Uterus (tissue), 4 donors: Measurements from ENCODE around the gene SYNE1. TPM values are rescaled to one million over a fixed set of nuclear protein-coding genes. Genes with fewer than 3 reads are reported as not detected.
"Not testable (repeated sequence)": the region's sequence is repeated elsewhere in the genome, so short reads cannot be mapped to it uniquely, and the experiment has no call there.

ENCODE experiments used
- DNase-seq, 2 donors: peaks; one replicate each; pipeline ENCODE4 v3.0.0-alpha.2; 2019 to 2020
- H3K27ac ChIP-seq, 2 donors: fragments of 200-600 bp; sonication (generic); 1 replicate in 1 of 2; 2 replicates in 1 of 2; pipeline ENCODE4 v1.5.1; 2016 to 2018
- H3K27me3 ChIP-seq, 2 donors: fragments of 200-600 bp; sonication (generic); one replicate each; pipeline ENCODE4 v1.5.1; 2018 to 2019; ENCODE audit warnings: control low read depth in 1 of 2
- H3K36me3 ChIP-seq, 2 donors: fragments of 200-600 bp; sonication (generic); one replicate each; pipeline ENCODE4 v1.5.1; 2019; ENCODE audit warnings: control low read depth in 1 of 2
- H3K4me1 ChIP-seq, 2 donors: fragments of 200-600 bp; sonication (generic); one replicate each; pipeline ENCODE4 v1.5.1; 2018 to 2019; ENCODE audit warnings: control low read depth in 1 of 2
- H3K4me3 ChIP-seq, 2 donors: fragments of 200-600 bp; sonication (generic); 1 replicate in 1 of 2; 2 replicates in 1 of 2; pipeline ENCODE4 v1.5.1; 2018 to 2019; ENCODE audit warnings: mild to moderate bottlenecking in 1 of 2
- H3K9me3 ChIP-seq, 2 donors: fragments of 200-600 bp; sonication (generic); one replicate each; pipeline ENCODE4 v1.5.1; 2019; ENCODE audit warnings: control low read depth in 1 of 2
- CTCF ChIP-seq, 4 experiments: fragments of 200-600 bp in 2 of 4; fragments of 450-650 bp in 2 of 4; sonication (generic) in 2 of 4; IDR thresholded peaks; one replicate each; pipeline ENCODE4 v1.5.1; 2016 to 2019; ENCODE audit warnings: antibody characterized with exemption in 4 of 4, mild to moderate bottlenecking in 2 of 4, moderate library complexity in 1 of 4
- POLR2A ChIP-seq, 2 donors: fragments of 450-650 bp; IDR thresholded peaks; one replicate each; pipeline ENCODE4 v1.6.1; 2016; ENCODE audit warnings: antibody characterized with exemption in 2 of 2, mild to moderate bottlenecking in 1 of 2, moderate library complexity in 1 of 2
- intact Hi-C: fragments of 100-400 bp; cut with DNase I; formaldehyde crosslinking; loops from one replicate; pipeline ENCODE4 v1.15.1; 2023; ENCODE audit warnings: low total_unique reads
- small RNA-seq: library from RNA; depleted of rRNA; stranded (forward); fragments of <200 nt; gene quantifications from one replicate; pipeline ENCODE3, GENCODE V24; 2016
- total RNA-seq, 4 donors: library from RNA; depleted of rRNA in 3 of 4; stranded (reverse); fragments of >200 nt in 3 of 4; gene quantifications; one replicate each; pipeline versions ENCODE4 v1.1.0 to v1.2.4, GENCODE V29; 2014 to 2023
- donor health status: DM: yes; HTN: yes; CAD: no.

Gene SYNE1
- total RNA-seq, 4 donors from 2014 or later, result 134 to 339 (median 181) TPM

- no peak for TF ChIP-seq CTCF (IDR thresholded peaks at IDR 0.05)
- no peak for TF ChIP-seq POLR2A (IDR thresholded peaks at IDR 0.05)
- Histone ChIP-seq H3K4me1 (no peaks in the 10 kb centered on the region), H3K4me3 (no peak overlapping the region), H3K27ac (peak overlapping the region; percentile 13 to 50), H3K36me3 (no peaks in the 10 kb centered on the region), H3K27me3 (no peaks in the 10 kb centered on the region), H3K9me3 (no peaks in the 10 kb centered on the region)
- intact Hi-C loops, result no loop called here
- DNase-seq, result no peak
These were observed 551.7 kb downstream of the SYNE1 start for GRCh38 chr6:152085451-152085921.

- TF ChIP-seq CTCF (IDR thresholded peaks at IDR 0.05), result no peak
- Histone ChIP-seq H3K4me3 (no peak overlapping the region), H3K9me3 (peaks cover 0 to 5% of the 10 kb centered on the region in 2 donors), H3K4me1 (no peaks in the 10 kb centered on the region), H3K27me3 (no peaks in the 10 kb centered on the region), H3K27ac (no peak overlapping the region), H3K36me3 (no peaks in the 10 kb centered on the region)
- intact Hi-C loops, result no loop called here
- DNase-seq, result no peak
These were observed 558.4 kb downstream of the SYNE1 start for GRCh38 chr6:152078804-152079203.

GRCh38 chr6:152078001-152078400 lies 559.2 kb downstream of the SYNE1 start:
- Histone ChIP-seq H3K4me1 (peaks cover 0 to 2% of the 10 kb centered on the region in 2 donors), H3K4me3 (no peak overlapping the region), H3K36me3 (no peaks in the 10 kb centered on the region), H3K27ac (no peak overlapping the region), H3K27me3 (no peaks in the 10 kb centered on the region), H3K9me3 (peaks cover 0 to 5% of the 10 kb centered on the region in 2 donors)
- no peak for TF ChIP-seq CTCF (IDR thresholded peaks at IDR 0.05)
- no peak for TF ChIP-seq POLR2A (IDR thresholded peaks at IDR 0.05)
- intact Hi-C loops, result no loop called here
- DNase-seq, result no peak

- H3K4me1 ChIP-seq, result peaks cover 0 to 17% of the 10 kb centered on the region in 2 donors
- H3K4me3 ChIP-seq, H3K27ac ChIP-seq, H3K9me3 ChIP-seq, DNase-seq, H3K36me3 ChIP-seq, intact Hi-C loops, H3K27me3 ChIP-seq: not testable (repeated sequence)
These were observed 560.9 kb downstream of the SYNE1 start for GRCh38 chr6:152076242-152076641.

GRCh38 chr6:152071843-152072242 lies 565.3 kb downstream of the SYNE1 start:
- H3K36me3 ChIP-seq, result no peaks in the 10 kb centered on the region
- intact Hi-C loops, result no loop called here
- peaks cover 0 to 20% of the 10 kb centered on the region in 2 donors for H3K4me1 ChIP-seq
- H3K27me3 ChIP-seq, result no peaks in the 10 kb centered on the region
- TF ChIP-seq POLR2A (IDR thresholded peaks at IDR 0.05) (no peak), CTCF (IDR thresholded peaks at IDR 0.05) (no peak)
- H3K27ac ChIP-seq, result peak overlapping the region; percentile 46 to 54
- no peak overlapping the region for H3K4me3 ChIP-seq
- peaks cover 0 to 5% of the 10 kb centered on the region in 2 donors for H3K9me3 ChIP-seq
- DNase-seq, result no peak

Small RNA genes within 50 kb of the gene (small RNA-seq; reads per million reads assigned to genes)
- gene RNA5SP223, result not detected

Other genes with a start within 250 kb of the SYNE1 start
- gene MYCT1, start 60.5 kb upstream of the SYNE1 start, total RNA-seq, result 10 to 100 TPM in 3 of 4 donors, 1 to 10 TPM in 1; 10.0 to 30.3 (median 25.3) TPM
- 1 to 10 TPM in 2 of 4 donors, under 1 TPM in 2; 0.59 to 1.4 (median 1.0) TPM for gene VIP, start 113.4 kb upstream of the SYNE1 start, total RNA-seq